Fibroblast of skin of scalp (primary cell): ENCODE measurements around the gene PKP2. TPM values are rescaled to one million over a fixed set of nuclear protein-coding genes. Genes with fewer than 3 reads are reported as not detected.
A peak's percentile ranks its signal among the peaks of the same experiment; 100 is the strongest.

ENCODE experiments used
- DNase-seq: peaks from one replicate; pipeline ENCODE4 v3.0.0-alpha.2; 2013
- polyA plus RNA-seq, 2 experiments: library from polyadenylated mRNA; unstranded; fragments of 120-200 nt; gene quantifications; one replicate each; pipeline ENCODE4 v1.2.1, GENCODE V29; 2013; ENCODE audit not compliant: insufficient read length in 2 of 2

The PKP2 gene
- polyA plus RNA-seq (2013, experiment 1 of 2; ENCODE audit: insufficient read length): 0.10 TPM
- 0.27 TPM for polyA plus RNA-seq (2013, experiment 2 of 2; ENCODE audit: insufficient read length)

DNA sequence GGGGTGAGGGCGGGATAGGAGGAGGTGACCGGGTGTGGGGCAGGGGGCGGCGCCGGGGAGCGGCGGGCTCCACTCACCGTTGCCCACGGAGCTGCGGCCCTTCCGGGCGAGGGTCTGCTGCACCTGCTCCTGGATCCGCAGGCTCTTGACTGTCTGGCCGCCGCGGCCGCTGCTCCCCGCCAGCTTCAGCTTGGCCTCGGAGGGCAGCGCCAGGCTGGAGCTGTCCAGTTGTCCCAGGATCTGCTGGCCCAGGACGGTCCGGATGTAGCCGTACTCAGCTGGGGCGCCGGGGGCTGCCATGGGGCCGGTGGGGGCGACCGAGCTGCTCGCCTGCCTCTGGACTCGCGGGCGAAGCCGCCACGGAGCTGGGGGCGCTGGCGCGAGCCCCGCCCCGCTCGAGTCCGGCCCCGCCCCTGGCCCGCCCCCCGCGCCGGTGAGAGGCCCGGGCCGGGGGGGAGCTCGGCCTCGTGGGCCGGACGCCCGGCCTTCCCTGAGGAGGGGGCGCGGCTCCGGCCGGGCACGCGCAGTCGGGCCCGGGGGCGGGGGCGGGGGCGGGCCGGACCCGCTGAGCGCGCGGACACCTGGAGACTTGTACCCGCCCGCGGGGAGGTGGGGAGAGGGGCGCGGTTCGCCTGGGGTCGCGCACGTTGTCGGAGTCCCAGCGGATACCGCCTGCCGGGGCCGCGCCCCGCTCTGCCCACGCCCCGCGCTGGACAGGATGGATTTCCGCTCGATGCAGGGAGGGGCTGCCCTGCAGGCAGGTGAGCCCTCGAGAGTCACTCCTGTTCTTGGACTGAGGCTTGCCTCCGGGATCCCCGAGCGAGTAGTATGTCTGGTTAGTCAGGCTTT is at the start of gene PKP2:
Gene PKP2 (minus strand): TSS at position 346 of the 849 bp plus-strand sequence. CDS start 46 bp downstream, at position 300.
- no peak for DNase-seq

DNA sequence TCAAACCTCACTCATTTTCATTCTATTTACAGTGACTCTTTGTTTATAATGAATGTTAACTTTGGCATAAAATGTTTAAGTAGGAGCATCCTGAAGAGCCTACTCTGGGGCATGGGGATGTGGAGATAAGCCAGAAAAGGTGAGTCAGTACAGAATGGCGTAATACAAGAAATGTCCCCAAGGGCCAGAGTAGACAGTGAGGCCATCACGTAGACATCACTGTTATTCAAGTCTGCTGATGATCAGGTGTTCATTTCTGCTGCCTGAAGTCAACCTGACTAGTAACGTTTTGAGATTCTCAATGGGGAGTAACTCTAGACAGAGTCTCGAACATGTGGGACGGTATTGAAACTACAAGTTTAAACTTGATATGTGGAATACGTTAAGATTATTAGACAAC is 47.6 kb upstream of the PKP2 start:
- no peak for DNase-seq

DNA sequence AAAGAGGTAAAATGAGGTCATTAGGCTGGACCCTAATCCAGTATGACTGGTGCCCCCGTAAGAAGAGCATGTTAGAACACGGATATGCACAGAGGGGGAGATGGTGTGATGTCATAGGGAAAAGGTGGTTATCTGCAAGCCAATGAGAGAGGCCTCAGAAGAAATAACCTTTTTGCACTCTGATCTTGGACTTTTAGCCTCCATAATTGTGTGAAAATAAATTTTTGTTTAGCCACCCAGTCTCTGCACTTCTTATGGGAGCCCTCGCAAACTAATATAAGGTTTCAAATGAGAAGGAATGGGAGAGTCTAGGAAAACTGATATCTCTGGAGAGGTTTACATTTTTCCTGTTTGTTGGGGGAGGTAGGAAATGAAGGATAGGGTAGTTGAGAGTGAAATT is 43.2 kb upstream of the PKP2 start:
- DNase-seq: no peak

DNA sequence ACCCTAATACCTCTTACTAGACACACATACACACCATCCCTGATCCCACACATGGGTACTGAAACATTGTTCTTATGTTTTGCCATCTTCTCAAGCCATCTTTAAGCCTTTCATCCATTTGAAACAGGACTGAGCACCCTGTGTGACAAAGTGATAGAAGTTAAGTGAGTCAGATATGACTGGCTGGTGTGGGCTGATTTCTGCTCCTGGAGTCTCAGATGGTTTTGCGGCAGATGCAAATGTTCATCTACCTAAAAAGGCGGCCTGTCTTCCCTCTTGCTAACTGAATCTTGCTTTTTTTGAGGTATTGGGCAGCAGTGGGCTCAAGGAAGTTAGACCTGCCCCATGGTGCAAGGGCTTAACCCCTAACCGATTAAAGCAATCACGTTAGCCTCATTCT is 30.4 kb upstream of the PKP2 start:
- no peak for DNase-seq

DNA sequence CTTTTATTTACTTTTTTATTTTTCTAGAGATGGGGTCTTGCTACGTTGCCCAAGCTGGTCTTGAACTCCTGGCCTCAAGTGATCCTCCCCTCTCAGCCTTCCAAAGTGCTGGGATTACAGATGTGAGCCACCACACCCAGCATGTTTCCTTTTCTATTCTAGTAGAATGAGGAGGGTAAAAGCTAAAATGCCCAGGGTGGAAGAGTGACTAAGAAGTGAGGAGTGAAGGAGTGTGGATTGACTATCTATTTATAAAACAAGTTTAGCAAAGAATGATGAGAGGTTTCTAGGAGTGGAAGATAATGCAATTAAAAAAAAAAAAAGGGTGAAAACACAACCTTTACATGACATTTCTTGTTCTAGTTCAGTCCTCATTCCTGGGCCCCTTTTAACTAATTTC is 29.8 kb upstream of the PKP2 start:
- DNase-seq: no peak

DNA sequence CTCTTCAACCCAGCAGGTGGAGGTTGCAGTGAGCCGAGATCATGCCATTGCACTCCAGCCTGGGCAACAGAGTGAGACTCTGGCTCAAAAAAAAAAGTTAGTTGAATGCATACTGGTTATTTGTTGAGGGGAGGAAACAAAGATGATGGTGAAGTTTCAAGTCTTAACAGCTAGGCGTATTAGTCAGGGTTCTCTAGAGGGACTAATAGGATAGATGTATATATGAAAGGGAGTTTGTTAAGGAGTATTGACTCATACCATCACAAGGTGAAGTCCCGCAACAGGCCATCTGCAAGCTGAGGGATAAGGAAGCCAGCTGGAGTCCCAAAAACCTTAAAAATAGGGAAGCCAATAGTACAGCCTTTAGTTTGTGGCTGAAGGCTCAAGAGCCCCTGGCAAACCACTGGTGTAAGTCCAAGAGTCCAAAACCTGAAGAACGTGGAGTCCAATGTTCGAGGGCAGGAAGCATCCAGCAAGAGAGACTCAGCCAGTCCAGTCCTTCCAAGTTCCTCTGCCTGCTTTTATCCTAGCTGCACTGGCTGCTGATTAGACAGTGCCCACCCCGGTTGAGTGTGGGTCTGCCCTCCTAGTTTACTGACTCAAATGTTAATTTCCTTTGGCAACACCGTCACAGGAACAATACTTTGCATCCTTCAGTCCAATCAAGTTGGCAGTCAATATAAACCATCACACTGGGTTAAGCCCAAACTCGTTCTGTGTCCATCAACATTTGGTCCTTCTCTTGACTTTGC is 26.1 kb upstream of the PKP2 start:
- DNase-seq: no peak

DNA sequence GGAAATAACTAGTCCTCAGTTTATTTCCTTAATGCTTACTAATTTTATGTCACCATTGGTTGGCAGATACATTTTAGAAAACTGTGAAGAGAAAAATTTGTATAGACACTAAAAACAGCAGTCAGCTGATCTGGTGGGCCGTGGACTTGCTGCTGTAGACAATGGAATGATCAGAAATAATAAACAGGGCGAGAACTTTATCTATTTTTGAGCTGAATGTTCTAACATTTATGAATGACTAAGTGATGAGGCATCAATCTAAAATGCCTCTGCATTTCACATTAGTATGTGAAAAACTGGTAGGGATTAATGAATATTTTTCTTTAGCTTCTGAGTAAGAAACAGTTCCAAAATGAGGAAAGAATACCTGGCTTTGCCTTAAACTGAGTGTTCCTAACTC is 24.8 kb upstream of the PKP2 start:
- peak; percentile 8 for DNase-seq

DNA sequence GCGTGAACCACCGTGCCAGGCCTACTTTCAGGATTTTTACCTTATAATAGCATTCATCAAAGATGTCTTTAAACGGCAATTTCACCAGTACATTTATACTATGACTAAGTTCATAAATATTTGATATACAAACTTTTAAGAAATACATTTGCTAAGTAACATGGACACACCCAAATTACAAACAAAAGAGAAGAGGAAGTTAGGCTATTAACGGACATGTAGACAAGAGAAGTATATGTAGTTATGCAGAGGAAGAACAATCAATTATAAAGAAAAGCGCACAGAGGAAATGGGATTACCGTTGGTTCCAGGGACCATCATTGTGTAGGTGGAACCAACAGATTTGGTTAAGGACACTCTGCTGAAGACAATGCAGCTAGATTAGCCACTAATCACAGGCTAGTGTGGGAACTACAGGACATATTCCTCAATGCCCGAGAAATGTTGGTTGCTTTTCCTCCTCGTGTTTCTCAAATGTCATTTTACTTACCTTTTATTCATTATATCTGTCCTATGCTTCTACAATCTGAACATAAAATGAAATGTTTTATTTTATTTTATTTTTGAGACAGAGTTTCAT is 24.0 kb upstream of the PKP2 start:
- no peak for DNase-seq

DNA sequence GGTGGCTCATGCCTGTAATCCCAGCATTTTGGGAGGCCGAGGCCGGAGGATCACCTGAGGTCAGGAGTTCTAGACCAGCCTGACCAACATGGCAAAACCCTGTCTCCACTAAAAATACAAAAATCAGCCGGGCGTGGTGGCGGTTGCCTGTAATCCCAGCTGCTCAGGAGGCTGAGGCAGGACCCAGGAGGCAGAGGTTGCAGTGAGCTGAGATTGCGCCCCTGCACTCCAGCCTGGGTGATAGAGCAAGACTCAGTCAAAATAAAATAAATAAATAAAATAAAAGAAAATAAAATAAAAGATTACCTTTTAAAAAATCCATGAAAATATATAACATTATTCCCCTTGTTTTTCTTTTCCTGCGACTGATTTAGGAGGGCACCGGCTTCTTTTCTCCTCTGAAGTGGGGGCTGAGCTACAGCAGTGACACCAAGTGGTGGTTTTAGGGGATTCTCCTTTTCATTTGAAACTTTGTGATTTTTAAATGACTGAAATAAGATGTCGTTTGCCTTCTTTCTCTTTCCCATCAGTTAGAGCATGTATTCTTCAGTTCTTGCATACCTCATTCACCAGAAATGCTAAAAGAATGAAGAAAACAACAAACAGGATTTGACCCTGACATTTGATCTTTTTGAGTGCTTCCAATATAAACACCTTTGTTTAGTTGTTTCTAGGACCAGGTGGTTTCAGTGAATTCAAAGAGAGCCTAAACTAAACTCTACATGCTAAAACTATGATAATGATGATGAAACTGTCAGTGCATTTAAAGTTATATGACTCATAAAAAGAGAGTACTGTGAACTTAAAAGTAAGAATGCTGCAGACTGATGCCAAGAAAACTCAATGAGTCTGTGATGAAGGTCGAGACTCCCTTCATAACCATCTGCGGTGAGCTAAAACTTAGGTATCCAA is 22.6 kb upstream of the PKP2 start:
- peak; percentile 4 for DNase-seq

DNA sequence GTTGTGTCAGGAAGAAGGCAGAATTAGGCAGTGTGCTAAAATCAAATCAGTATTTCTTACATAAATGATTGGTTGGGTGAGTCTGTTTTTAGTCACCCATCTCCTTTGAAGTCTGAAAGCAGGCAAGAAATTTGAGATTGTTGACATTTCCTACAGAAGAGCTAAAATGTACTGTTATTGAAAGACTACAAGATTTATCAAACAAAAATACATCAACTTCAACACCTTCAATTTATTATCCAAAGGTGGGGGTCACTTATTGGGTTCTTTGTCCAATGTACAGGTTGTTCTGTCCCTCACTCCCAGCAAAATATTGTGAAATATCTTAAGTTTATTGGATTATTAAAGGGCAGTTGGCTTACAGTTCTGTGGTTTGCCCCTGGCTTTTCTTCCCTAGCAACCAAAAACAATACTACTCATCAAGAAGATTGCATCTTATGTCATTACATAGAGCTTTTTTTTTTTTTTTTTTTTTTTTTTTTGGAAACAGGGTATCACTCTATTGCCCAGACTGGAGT is 20.6 kb upstream of the PKP2 start:
- DNase-seq: no peak

DNA sequence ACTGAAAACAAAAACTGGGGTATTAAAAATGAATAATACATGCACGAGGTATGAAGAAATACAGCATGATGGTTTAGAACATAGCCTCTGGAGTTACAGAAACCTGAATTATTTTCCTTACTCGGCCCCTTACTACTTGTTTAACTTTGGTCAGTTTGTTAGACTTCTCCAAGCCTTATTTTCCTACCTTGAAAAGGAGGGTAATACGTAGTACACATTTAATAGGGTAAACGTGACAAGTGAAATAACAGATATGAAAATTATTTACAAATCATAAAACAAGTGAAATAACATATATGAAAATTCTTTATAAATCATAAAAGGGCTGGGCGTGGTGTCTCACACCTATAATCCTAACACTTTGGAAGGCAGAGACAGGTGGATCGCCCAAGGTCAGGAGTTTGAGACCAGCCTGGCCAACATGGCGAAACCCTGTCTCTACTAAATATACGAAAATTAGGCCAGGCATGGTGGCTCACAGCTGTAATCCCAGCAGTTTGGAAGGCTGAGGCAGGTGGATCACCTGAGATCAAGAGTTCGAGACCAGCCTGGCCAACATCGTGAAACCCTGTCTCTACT is 11.4 kb upstream of the PKP2 start:
- no peak for DNase-seq

DNA sequence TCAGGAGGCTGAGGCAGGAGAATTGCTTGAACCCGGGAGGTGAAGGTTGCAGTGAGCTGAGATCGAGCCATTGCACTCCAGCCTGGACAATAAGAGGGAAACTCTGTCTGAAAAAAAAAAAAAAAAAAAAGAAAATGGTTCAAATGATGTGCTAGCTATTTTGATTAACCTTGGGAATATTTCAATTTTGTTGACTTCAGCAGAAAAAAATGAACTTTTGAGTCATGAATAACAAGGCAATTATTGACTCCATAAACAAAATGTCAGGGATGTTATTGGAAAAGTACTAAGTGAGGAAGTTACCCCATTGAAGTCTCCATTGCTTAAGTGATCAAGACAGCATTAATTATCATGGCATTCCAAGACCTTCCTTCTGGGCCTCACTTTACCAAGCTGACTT is 10.6 kb upstream of the PKP2 start:
- DNase-seq: no peak

DNA sequence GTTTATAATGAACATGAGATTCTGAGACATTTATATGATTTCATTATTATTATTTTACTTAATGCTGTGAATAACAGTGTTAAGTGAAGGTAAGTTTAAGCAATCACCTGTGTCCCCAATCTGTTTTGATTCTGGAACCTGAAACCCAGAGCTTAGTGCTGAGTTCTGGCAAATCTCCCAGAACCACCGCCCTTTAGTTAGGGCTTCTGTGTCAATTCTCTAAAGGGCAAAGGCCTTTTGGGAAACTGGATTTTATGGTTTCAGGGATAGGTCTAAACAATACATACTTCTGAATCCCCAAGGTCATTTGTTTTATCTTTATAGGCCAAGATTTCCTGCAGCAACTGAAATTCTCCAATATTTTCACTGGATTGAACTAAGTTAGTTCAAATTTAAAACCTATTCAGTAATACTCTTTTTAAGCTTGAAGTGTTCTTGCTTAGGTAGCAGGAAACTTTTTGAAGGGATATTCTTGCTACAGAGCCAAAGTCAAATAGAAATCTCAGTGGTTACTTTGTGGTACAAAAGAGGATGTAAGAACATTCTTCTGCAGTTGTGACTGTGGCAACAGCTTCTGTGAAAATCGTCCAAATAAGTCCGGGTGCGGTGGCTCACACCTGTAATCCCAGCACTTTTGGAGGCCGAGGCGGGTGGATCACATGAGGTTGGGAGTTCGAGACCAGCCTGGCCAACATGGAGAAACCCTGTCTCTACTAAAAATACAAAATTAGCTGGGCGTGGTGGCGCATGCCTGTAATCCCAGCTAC is 10.0 kb upstream of the PKP2 start:
- DNase-seq: no peak

DNA sequence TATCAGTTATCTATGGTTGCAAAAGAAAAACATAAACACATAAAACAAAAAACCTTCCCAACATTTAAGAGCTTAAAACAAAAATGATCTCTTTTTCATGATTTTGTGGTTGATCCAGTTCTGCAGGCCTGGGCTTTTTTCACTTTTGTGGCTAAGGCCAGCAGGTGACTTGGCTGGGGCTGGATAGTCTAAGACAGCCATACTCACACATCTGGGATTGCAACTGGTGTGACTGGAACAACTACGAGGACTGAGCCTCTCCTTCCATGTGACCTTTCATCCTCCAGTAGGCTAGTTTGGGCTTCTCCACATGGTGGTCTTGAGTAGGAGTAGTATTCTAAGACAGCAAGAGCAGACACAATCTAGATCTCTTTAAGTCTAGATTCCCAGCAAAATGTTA is 7.2 kb upstream of the PKP2 start:
- DNase-seq: no peak

DNA sequence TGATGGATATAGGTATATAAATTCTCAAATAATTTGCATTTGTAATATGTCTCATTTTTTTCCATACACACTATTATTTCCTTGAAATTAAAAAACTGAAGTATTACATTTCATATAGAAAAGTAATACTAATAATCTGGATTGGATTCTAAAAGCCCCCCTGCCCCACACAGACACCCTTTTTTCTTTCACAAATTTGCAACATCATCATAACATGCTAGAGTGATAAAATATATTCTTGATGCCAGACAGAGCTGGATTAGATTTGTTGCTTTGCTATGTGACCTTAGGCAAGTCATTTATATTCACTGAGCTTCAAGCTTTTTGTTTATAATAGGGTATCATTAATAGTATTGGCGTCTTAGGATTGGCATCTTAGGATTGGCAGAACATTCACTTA is 6.7 kb upstream of the PKP2 start:
- no peak for DNase-seq

DNA sequence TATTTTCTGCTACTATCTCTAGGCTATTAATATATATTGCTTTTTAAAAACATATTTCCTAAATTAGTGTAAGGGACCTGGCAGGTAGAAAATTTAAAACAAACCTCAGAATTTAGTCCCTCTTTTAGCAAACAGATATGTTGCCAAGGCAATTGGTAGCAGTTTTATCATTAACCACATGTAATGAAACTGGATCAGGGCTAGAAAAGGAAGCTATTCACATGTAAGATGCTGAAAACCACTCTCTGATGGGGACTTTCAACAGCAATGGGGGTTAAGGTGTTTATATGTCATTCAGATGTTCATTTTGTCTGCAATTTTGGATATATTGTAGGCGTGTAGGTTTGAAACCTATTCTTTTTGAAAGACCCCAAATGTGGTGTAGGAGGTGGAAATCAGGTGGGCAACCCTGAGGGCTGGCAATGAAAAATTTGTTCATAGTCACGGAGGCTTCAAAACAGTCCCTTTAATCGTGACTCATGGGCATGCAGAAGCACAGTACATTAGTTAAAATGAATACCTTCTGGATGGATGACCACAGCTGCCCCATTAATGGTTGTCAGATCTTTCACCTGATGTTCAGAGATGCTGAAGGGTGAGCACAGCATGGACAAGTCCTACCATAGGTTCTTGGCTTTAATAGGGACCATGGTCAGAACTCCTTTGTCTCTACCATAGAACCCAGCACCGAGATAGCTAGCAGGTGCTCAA is 5.9 kb upstream of the PKP2 start:
- DNase-seq: no peak

DNA sequence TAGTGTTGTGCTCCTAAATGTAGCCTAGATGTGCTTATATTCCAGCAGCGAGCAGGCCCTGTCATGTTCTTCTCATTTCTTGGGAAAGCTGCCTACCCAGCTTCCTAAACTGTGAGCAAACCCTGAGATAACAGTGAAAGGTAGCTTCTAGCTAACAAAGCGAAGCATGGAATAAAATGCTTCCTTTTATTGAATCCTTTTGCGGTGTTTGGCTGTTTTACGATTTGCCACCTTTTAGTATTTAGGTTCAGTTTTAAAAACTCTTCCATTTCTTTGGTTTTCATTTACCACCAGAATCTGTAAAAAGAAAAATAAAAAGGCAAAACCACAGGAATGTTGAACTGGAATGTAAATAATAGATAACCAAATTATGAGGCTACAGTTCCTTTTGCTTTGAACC is 5.0 kb upstream of the PKP2 start:
- DNase-seq: no peak

DNA sequence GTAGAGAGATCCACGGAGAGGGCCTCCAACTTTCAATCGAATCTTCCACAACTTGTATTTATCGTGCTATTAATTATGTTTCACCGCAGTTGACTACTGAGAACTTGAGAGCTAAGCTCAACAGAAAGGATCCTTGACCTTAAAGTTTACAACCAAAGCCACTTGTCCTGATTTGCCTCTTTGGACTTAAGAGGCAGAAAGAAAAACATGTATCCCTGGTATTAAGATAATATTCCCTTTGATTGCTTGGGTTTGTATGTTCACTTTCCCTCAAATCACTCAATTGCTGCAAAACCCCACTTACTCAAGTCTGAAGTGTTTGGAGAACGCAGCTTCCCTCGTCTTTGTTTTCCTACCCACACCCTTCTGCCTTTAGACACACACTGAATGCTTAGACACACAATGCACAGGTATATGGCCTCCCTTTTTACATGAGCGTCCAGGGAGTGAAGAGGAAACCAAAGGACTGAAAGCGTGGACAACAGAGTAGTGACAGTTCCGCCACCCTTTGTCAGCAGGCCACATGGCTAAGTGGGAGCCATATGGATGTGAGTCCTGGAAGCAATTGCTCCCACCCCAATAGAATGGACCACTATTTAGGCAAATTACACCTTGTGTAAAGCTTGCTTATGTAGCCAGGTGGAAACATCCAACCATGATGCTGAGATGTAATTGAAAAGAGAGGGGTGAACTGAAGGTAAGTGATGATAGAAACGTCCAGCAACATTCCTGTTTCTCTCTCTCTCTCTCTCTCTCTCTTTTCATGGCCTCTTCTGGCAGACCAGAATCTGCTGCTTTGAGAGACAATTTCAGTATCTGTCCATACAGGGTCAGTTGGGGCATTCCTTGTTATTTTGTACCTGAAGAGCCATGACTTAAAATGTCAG is 1.4 kb upstream of the PKP2 start:
- DNase-seq: no peak

DNA sequence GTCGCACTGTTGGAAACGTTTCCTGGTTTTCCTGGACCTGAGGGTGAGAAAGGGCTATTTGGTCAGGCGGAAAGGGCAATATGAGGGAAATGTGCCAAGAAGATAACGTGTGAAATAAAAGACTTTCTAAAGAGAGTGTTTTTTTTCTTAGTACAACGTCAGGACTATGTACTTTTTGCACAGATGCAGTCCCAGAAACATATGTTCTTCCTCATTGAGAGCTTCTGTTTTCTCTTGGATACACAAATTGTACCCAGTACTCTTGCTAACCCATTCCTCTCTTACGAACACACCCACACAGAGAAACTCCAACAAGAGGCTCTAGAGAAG is 669 bp upstream of the PKP2 start:
- DNase-seq: no peak
